Activated CD4-positive, alpha-beta T cell treated with anti-CD3 and anti-CD28 coated beads, Interleukin-2, amount 50 U/mL, for 16 hours (primary cell): ENCODE data around the gene TUBB.
"Not testable (repeated sequence)": the region's sequence is repeated elsewhere in the genome, so short reads cannot be mapped to it uniquely, and the experiment has no call there.

Experiments used
- DNase-seq: peaks from one replicate; pipeline ENCODE4 v3.0.0-alpha.2; 2020

TUBB gene

DNA sequence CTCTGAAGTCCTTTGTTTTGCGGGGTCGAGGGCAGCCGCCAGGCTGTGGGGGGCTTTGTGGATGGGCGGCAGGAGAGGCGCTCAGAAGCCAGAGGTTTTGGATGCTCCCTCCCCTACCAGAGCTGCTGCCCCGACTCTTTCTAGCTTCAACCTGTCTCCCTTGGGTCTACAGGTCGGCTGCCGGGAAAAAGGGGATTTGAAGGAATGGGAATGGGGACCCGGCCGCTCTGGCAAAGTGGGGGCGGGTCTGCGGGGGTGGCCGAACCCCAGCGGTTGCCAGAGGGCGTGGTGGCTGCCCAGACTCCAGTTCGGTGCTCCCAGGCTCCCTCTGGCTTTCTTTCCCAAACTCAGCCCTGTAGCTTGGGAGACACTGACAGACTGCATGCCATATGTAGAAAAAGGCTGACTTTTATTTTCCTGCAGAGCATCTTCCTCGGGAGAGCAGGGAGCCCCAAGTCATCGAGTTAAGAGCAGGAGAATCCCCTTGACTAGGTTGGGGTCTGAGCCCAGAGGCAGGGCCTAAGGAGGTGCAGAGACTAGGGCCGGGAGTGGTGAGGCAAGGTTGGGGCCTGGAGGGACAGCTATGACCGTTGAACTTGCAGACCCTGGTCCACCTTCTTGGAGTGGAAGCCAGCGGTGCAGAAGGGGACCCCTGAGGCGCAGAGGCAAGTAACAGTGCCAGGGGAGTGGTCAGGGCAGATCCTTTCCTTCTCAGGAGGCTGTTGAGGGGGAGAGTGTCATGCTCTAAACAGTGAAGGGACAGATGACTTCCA is 32.3 kb upstream of the TUBB start:
- DNase-seq: no peak

DNA sequence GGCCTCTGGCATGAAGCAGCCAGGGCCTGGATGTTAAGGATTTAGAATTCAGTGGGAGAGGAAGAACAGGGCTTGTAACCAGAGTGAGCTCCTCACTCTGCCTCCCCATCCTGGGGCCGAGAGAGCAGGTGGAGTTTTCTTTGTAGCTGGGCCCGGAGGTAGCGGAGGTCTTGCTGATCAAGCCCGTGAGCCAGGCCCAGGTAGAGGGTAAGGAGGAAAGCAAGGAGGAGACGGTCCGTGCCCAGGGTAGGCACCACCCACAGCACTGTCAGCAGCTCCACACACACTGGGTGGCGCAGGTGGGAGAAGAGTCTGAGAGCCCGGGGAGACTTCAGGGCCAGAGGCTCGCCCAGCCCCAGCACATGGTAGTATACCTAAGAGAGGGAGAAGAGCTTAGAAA is 31.6 kb upstream of the TUBB start:
- DNase-seq: no peak

DNA sequence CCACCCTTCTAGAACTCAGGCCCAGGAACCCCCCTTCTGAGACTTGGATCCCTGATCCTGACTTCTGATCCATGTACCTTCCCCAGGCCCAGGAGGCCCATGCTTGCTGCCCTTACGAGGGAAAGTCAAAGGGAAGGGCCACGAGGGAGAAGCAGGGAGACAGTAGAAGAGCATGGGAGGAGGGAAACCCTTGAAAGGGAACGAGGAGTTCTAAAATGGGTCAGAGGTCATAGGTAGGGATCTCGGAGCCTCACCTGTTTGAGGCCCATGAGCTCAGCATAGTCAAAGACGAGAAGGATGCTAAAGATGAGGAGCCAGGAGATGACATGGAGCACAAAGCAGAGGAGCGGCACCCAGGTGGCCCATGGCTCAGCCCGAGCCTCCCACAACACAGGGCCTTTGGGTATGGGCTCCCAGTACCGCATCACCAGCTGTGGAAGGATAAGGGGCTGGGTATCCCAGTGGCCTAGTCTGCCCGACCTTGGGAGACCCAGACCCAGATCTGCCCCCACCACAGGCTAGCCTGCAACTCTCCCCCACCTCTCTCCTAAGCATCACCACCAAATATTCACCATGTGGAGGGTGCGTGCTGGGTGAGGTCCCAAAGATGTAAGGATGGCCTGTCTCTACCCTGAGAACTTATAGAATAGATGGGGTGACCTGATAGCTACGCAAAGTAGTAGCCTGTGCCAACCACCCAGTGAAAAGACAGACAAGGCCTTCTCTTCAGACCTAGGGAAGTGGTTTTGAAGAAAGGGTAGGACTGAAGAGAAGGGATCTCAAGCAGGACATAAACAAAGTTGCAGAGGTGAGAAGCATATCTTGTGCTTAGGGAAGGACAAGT is 30.9 kb upstream of the TUBB start:
- DNase-seq: no peak

DNA sequence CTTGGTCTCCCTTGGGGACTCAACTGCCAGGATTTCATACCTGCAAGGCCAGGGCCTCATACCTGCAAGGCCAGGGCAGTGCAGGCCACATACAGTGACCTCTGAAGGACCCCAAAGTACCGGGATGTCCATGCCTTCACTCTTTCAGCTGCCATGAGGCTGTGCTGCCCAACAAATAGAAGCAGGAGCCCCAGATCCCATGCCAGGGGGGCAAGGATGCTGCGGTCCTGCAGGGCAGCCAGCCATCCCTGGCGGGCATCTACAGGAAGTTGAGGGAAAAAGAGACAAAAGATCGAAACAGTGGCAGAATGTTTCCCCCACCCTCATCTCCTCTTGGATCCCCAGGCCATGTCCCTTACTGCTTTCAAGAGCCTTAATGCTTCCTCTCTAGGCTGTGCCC is 30.2 kb upstream of the TUBB start:
- DNase-seq: no peak

DNA sequence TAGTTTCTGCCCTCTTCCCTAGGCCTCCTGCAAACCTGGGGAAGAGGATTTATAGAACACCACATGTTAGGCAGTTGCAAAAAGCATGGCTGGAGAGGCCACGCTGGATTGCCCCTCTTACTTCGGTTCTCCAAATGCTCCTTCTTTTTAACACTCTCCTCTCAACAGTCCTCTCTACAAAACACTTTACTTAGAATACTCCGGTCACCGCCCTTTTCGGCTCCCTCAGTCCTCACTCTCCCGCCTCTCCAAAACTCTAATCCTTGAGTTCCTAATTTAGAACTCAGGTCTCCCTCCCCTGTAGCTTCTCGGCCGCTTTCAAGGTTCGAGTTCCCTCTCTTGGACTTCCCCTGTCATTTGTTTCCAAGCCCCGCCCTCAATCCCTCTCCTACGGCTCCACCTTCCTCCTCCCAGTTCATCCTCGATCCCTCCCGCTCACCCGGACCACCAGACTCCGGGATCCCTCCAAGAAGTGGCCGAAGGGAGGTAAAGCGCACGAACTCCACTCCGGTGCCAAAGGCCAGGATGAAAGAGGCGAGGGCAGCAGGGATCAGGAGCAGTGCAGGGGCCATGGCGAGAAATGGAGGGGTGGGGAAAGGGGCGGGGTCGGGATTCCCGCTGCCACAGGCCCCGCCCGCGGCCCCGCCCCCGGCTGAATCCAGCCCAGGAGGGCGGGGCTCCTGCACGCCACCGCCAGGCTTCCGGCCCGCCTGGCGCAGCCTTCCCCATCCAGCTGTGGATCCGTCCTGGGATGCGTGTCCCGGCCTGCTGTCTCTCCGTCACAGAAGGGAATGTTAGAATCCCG is 29.5 kb upstream of the TUBB start, which contains the start of gene NRM:
Gene NRM, minus strand, starts transcription at position 582 of the 805 bp plus-strand sequence. Its CDS starts 10 bp downstream, at position 572.
- DNase-seq: peak; percentile 77

DNA sequence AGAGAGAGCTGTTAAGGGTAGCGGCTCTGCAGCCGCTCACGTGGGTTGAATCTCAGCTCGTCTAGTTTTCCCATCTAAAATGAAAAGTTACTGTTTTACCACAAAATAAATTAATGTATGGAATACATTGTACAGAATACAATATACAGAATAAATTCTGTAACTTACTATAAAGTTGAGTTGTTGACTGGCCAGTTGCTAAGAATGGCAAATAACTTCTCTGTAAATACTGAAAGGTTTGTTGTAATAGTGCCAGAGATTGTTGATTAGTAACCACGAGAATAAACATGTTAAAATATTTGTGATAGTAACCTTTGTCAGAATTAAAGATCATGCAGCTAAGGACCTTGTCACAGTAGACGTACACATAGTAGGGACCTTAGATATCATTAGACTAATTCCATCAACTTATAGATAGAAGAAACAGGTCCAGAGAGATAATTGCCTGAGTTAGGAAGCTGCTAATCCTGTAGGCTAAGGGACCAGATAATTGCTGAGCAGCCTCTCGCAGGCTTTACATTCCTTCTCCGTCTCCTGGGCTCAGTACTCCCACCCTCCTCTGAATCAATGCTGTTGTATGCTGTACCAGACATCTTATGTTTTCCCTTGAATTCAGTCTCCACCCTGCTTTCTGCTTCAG is 28.8 kb upstream of the TUBB start:
- DNase-seq: no peak

DNA sequence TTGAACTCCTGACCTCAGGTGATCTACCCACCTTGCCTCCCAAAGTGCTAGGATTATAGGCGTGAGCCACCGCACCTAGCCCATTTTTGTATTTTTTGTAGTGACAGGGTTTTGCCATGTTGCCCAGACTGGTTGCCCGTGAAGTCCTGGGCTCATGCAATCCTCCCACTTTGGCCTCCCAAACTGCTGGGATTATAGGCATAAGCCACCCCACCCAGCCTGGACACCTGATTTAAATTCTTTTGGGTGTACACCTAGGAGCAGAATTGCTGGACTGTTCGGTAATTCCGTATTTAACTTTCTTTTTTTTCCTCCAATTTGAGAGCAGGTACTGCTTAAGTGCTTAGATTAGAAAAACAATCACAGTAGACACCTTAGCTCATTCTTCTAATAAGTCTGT is 23.7 kb upstream of the TUBB start:
- DNase-seq: no peak

DNA sequence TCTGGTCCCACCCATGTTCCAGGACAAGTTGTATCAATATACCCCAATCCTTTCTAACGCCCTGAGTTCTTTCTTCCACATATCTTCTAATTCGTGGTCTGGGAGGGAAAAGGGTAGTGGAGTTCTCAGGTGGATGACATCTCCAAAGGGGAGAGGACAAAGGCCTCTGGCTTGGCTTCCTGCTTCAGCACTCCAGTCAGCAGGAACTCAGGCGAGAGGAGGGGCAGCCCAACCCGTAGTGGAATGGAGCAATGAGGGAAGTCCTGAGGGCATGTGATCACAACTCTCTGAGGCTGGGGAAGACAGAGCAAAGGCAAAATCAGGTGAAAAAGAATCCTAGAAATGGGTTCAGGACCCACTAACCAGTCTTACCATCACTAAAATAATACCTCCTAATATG is 19.8 kb upstream of the TUBB start:
- DNase-seq: no peak

DNA sequence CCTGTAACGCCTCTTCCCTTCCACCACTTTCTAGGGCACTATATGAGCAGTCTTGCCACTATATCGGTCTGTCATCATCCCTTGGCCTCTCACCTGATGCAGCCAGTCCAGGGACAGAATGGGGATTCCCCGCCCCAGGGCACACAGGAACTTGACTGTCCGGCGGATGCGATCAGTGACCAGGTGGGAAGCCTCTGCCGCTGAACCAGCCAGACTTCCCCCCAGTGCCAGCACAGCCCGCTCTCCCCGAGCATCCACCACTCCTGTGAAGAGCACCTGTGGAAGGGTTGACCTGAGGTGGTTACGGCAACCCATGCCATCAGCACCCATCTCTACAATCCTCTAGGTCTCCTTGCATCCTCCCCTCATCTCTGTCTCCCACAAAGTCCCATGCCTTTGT is 17.1 kb upstream of the TUBB start:
- no peak for DNase-seq

DNA sequence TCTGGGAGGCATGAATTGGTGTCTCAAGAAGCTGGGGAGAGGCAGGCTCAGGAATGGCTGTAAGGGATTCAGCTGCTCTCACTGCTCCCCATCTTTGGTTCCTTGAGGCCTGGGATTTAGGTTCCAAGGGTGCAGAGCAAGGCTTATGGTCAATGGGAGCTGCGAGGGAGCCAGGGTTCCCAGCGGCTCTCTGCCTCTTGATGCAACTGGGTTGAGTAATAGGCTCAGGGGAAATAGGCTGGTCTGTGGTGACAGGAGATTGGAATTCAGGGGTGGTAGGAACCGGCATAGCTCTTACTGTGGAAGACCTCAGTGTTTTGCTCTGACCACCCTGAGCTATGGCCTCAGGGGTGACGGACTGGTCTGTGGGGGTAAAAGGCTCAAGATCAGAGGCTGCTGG is 16.3 kb upstream of the TUBB start:
- no peak for DNase-seq

DNA sequence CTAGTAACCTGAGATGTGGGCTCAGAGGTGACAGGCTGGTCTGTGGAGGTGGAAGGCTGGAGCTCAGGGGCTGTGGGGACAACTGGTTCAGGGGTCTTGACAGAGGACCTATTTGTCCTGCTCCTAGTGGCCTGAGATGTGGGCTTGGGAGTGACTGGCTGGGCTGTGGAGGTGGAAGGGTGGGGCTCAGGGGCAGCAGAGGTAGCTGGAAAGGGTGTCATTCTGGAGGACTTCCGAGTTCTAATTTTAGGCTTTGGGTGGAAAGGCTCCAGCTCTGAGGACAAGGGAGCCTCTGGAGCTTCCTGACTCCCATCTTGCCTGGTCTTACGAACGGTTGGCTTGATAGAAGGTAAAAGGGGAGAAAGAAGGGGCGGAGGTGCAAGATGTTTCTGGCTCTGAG is 14.5 kb upstream of the TUBB start:
- DNase-seq: no peak

DNA sequence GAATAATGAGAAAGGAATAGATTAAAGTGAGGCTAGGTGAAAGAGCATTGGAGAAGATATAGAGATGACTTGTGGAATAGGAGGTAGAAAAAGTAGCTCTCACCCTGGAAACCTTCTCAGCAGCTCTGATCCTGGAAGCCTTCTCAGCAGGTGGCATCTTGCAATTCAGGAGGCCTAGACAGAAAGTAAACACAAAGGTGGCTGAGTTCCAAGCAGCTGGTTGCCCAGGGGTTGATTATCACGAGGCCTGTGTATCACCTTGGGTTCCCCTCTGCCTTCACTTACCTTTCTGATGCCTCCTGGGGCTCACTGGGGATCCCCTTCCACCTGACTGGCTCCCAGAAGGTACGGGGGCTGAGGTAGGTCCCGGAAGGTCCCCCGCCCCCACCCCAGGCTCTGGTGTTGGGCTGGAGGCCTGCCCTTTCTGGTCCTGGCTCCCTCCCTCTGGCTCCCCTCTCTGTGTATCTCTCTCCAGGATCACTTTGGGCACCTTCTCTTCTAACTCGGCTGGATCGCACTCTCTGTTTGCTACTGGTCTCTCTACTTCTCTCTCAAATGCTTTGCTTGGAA is 12.8 kb upstream of the TUBB start:
- DNase-seq: no peak

DNA sequence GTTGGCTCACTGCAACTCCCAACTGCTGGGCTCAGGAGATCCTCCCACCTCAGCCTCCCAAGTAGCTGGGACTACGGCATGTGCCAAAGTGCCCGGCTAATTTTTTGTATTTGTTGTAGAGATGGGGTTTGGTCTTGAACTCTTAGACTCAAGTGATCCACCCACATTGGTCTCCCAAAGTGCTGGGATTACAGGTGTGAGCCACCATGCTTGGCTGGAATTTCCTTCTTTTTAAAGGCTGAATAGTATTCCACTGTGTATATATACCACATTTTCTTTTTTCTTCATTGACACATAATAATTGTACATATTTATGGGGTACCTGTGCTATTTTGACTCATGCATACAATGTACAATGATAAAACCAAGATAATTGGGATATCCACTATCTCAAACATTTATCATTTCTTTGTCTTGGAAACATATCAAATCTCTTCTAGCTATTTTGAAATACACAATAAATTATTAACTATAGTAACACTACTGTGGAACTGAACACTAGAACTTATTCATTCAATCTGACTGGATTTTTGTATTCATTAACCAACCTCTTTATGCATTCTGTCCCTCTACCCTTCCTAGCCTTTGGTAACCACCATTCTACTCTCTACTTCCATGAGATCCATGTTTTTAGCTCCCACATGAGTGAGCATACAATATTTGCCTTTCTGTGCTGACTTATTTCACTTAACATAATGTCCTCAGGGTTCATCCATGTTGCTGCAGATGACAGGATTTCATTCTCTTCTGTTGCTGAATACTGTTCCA is 10.9 kb upstream of the TUBB start:
- no peak for DNase-seq

DNA sequence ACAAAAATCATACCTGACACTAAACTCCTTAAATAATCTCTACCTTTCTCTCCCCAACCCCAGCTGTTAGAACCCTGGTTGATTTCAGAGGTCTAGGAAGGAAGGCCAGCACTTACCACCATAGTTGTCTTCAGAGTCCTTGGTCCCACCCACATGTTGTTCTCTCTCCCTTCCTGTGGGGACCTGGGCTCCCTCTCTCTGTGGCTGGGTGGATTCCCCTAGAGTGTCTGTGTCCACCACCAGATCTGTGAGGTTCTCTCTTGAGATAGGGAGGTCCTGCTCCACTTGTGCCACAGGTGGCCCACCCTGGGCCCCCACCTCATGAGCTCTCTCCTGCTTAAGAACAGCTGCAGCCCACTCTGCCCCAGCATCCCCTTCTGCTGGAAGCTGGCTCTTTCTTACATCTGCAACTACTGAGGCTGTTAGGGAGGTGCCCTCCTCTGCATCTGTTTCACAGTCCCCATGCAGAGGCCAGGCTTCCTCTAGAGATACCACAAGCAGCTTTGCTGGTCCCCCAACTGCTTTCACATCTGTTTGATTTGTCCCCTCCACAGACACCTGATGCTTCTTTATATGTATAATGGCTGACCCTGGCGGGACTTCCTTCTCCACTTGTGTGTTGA is 8.3 kb upstream of the TUBB start:
- no peak for DNase-seq

DNA sequence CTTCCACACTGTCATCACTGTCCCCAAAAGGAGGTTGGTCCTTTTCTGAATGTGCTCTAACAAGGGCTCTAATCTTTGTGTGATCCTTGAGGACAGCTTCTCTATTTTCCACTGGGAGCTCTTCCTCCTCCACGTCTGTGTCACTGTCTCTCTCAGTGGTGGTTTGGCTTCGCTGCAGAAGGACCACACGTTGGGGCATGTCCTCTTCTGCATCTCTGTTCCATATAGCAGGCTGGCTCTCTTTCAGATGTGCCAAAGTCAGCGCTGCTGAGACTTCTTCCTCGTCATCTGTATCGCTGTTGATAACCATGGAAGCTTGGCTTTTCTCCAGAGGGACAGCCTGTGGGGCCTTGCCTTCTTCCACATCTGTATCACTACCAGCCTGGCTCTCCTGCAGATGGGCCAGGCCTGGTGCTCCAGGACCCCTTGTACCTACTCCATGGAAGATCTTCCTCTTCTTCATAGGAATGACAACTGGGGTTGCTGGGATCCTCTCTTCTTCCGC is 7.7 kb upstream of the TUBB start:
- no peak for DNase-seq

DNA sequence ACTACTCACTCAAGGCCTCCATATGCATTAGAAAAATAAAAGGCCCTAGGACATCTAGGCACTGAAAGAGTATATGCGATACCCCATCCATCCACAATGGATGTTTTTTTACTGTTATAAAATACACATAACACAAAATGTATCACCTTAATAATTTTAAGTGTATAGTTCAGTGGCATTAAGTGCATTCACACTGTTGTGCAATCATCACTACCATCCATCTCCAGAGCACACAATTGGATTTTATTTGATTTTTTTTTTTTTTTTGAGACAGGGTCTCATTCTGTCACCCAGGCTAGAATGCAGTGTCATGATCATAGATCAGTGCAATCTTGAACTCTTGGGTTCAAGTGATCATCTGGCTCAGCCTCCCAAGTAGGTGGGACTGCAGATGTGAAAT is 5.9 kb upstream of the TUBB start:
- no peak for DNase-seq

DNA sequence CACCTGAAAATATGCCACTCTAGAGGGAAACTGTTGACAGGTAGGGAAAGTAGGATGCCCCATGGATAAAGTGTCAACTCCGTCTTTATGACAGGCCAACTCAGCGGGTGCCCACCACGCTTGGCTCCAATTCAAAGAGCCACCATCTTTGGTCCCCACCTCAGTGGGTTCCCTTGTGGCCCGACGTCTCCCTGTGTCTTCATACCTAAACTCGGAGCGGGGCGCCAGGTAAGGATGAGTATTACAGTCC is 3.3 kb upstream of the TUBB start:
- no peak for DNase-seq

DNA sequence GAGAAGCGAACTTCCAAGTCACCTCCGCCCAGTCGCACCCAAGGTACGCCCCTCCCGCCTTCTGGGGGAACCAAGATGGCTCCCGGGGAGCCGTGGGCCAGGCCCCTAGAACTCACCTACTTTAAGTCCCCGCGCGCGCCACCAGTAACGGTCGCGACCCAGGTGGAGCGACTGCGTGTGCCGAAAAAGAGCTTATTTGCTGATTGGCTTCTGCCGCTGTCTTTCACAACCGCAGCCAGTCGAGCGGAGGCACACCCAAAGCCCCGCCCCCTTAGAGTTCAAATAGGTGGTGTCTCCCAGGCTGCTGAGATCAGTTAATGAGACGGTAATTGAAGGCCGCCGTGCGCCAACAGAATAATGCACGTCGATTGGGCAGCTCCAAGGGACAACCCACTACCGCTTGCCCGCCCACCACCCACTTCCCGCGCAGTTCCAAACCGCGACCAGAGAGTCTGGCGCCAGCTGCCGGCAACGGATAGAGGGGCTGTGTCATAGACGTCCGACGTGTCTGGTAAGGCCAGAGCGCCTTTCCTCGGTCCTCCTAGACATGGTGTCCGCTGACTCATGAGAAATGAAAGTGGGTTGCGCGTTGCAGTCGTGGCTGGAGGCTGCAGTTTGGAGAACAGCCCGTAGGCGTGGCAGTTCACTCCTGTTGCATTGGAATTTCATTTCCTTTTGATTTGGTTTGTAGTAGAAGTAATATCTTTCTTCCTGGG is 2.9 kb upstream of the TUBB start, which contains the start of gene MDC1:
Gene MDC1, minus strand, starts transcription at position 153 of the 716 bp plus-strand sequence. CDS start 2,106 bp downstream, outside the sequence.
- peak; percentile 100 for DNase-seq

DNA sequence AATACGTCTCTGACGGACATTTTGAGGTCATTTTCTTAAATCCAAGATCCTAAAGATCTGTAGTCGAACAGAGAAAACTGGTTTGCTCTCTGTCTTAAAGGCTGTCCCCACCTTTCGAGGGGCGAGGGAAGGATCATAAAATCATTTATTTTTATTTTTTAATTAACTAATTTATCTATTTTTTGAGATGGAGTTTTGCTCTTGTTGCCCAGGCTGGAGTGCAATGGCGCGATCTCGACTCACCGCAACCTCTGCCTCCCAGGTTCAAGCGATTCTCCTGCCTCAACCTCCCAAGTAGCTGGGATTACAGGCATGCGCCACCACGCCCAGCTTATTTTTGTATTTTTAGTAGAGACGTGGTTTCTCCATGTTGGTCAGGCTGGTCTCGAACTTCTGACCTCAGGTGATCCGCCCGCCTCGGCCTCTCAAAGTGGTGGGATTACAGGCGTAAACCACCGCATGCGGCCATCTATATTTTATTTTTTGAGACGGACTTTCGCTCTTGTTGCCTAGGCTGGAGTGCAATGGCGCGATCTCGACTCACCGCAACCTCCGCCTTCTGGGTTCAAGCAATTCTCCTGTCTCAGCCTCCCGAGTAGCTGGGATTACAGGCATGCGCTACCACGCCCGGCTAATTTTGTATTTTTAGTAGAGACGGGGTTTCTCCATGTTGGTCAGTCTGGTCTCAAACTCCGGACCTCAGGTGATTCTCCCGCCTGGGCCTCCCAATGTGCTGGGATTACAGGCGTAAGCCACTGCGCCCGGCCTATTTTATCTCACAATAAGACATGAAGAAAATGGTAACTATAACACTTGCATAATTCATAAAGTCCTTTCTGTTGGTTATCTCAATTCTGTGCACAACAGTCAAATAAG is 2.1 kb upstream of the TUBB start:
- not testable (repeated sequence) for DNase-seq
